GM12873 (cell line): ENCODE data around the gene INSM1.

Source experiments
- TF ChIP-seq, protein P1 (sequence below): IDR thresholded peaks from 2 replicates; pipeline ENCODE4 v1.5.1; 2012; ENCODE audit warnings: low read depth, mild to moderate bottlenecking, moderate library complexity, low read length, control low read depth; ENCODE audit not compliant: insufficient read depth; ENCODE audit errors: missing control alignments

INSM1 gene

DNA sequence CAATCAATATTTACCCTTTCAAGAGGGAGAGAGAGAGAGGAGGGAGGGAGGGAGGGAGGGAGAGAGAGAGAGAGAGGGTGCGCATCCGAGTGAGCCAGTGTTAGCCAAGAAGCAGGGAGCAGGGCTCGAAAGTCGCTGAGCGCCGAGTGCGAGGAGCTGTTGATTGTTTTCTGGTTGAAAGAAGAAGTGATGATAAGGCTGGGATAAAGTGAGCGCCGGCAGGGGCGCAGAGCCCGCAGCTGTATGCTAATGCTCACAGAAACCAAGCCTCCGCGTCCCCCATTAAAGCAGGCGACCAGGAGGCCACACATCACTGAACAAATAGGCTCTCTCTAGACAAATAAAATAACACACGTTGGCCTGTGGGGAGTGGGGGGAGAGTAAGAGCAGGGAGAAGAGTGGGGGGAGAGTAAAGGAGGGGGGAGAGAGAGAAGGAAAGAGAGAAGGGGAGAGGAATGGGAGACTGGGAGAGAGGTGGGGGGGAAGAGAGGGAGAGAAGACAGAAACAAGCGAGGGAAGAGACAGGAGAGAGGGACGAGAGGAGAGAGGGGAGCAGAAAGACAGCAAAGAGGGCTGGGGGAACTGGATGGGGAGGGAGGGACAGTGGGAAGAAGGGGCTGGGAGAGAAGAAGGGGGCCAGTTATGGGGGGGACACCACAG, 5.0 kb upstream of the INSM1 start:
- TF ChIP-seq, protein P1, sequence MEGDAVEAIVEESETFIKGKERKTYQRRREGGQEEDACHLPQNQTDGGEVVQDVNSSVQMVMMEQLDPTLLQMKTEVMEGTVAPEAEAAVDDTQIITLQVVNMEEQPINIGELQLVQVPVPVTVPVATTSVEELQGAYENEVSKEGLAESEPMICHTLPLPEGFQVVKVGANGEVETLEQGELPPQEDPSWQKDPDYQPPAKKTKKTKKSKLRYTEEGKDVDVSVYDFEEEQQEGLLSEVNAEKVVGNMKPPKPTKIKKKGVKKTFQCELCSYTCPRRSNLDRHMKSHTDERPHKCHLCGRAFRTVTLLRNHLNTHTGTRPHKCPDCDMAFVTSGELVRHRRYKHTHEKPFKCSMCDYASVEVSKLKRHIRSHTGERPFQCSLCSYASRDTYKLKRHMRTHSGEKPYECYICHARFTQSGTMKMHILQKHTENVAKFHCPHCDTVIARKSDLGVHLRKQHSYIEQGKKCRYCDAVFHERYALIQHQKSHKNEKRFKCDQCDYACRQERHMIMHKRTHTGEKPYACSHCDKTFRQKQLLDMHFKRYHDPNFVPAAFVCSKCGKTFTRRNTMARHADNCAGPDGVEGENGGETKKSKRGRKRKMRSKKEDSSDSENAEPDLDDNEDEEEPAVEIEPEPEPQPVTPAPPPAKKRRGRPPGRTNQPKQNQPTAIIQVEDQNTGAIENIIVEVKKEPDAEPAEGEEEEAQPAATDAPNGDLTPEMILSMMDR: no peak

DNA sequence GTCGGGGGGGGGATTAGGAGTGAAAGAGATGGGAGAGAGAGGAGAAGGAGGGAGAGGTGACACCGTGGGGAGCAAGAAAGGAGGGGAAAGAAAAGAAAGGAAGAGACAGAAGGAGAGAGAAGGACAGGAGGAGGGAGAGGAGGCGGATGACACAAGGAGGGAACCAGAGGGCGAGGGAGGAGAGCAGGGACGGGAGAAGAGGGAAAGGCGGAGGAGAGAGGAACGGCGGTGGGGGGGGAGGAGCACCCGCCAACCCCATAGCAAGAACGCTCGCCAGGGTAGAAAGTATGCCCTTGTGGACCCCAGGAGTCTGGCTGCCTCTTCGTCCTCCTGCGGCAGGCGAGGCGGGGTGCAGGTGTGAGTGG, 4.5 kb upstream of the INSM1 start:
- TF ChIP-seq, protein P1: no peak

DNA sequence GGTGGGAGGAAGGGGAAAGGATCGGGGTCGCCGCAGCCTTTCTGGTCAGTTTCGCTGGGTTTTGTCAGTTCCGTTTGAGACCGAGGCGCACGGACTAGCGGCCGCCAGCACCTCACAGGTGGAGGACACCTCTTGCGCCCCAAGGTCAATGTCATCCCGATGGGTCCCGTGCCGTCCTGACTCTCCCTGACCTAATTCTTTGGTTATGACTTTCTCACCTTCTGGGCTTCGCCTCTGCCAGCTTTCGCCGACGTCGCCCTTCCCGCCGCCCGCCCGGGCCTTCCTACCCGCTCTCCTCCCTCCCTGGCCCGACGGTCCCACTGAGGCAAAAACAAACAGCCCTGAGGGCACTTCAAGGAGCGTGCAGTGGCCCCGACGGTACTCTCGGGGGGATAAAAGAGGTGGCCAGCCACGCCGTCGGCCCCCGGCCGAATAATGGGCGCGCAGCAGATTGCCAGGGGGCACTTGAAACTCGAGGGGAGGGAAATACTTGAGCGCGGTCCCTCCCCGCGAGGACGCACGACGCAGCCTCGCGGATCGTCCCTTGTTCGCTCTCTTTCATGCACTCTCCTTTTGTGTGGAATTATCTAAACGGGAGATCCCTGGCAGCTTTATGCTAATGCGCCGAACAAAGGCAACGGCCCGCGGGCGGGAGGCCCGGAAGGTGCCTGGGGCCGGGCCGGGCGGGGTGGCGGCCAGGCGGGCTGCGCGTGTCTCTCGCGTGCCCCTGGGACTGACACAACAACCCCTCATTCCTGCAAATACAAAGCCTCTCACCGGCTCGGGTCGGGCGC, 3.9 kb upstream of the INSM1 start:
- TF ChIP-seq, protein P1: no peak

DNA sequence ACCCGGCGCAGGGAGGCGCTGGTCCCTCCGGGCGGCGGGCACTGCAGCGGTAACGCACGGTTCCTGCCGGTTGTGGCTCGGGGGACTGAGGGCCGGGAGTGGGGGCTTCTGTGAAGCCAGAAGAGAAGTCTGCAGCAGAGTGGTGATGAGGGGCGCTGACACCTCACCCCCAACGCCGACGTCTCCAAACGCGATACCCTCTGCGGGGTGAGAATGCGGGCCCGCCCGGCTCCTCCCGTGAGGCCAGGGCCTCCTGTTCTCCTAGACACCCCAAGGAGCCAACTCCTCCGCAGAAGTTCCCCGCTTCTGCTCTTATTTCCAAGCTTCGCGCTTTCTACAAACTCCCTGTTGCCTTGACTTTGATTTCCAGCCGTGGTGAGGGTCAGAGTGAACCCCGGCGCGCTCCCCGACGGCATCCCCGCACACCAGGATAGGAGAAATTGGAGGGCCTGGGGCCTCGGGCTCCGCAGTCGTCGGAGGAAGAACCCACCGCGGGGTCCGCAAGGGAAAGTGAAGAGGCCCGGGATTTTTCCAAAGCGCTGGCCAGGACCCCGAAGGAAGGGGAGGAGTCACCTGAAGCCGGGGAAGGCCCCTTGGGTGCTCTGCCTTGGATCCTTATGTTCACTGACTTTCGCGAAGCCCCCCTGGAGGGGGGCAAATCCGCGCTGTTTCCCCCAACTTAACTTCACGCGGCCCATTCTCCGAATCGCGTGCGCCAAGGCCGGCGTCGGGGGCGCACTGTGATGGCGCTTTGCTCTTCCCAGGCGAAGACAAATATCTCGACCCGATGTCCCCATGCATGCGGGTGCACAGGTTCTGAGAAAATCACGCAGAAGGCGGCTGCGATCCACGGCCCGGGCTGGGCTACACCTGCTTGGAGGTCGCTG, 3.1 kb upstream of the INSM1 start:
- TF ChIP-seq, protein P1: no peak

DNA sequence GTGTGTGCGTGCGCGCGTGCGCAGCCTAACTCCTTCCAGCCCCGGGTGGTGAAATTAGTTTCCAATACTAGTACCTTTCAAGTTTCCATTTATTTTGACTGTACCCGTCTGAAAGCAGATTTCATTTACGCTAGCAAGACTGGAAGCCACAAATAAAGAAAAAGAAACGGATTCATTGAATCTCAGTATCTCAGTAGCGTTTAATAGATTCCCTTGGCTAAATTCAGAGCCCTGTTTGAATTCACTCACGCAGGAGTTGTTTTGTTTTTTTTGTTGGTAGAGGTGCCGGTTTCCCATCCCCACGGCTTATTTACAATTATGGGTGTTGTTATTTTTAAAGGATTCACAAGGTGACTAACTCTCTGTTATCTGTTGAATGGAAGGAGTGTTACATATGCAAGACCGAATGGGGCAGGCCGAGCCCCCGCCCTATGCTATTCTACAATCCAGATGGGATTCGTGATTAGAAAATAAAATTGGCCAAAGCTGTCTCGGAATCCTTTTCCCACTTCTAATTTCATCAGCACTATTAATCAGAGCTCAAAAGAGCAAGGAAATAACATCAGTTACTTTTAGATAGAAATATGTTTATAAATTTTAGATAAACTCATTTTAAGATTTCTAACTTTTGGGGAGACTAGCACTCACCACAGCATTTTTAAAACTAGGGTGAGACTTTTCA, 2.3 kb upstream of the INSM1 start:
- TF ChIP-seq, protein P1: no peak

DNA sequence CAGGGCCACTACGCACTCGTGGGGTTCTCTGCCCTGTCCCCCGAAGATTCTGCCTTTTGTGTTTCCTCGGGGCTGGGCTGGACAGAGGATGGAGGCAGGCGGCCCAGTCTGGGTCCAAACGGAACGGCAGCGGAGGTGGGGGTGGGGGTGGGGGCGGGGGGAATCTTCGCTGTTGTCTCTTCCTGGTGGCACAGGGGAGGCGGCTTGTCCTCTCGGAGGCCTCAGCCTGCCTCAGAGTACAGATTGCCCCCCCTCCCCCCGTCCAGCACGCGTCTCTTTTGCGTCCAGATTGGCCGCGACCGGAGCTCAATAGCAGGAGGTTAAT, 1.4 kb upstream of the INSM1 start:
- TF ChIP-seq, protein P1: no peak
